Left lobe of liver (tissue), 2 donors: ENCODE data around the gene ESR1. TPM values are rescaled to one million over a fixed set of nuclear protein-coding genes. Genes with fewer than 3 reads are reported as not detected.
A peak's percentile ranks its signal among the peaks of the same experiment; 100 is the strongest.
"Not testable (repeated sequence)": the region's sequence is repeated elsewhere in the genome, so short reads cannot be mapped to it uniquely, and the experiment has no call there.

Experiments used
- ATAC-seq: fragments of 200-7000 bp; cut with Tn5 transposase; one replicate; pipeline ENCODE4 v1.9.1; 2020; ENCODE audit warnings: mild to moderate bottlenecking, moderate library complexity
- DNase-seq: peaks from one replicate; pipeline ENCODE4 v3.0.0-alpha.2; 2020; ENCODE audit warnings: low spot score
- total RNA-seq: library from RNA; stranded (reverse); gene quantifications from one replicate; pipeline ENCODE4 v1.2.1, GENCODE V29; 2021
- donor health status: DM: no; HTN: no; CAD: no; lungs with moderate emphysema.
- donor health status: DM: no; HTN: yes; CAD: no.

ESR1 gene
- total RNA-seq, 1 donor from 2014 or later: 13.8 TPM

GRCh38 chr6:152122434-152122833 is 315.0 kb downstream of the ESR1 start:
- DNase-seq (no peak), ATAC-seq (no peak)

DNA sequence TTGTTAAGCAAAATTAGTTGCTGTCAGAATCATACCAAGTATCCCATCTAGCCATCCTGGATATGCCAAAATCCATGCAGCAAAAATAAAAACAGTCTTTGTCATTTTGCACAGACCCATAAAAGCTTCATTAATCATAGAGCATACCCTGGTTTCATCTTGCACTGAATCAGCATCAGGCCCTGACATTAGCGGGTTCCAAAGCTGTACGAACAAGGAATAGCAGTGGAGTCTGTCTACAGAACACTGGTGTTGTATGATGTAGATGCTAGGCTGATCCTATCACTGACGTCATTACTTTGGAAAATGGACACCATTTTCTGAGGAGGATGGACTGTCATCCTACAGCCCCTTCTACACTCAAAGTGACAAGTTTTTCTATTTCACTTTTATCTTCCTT is 315.6 kb downstream of the ESR1 start:
- DNase-seq (no peak), ATAC-seq (no peak)

DNA sequence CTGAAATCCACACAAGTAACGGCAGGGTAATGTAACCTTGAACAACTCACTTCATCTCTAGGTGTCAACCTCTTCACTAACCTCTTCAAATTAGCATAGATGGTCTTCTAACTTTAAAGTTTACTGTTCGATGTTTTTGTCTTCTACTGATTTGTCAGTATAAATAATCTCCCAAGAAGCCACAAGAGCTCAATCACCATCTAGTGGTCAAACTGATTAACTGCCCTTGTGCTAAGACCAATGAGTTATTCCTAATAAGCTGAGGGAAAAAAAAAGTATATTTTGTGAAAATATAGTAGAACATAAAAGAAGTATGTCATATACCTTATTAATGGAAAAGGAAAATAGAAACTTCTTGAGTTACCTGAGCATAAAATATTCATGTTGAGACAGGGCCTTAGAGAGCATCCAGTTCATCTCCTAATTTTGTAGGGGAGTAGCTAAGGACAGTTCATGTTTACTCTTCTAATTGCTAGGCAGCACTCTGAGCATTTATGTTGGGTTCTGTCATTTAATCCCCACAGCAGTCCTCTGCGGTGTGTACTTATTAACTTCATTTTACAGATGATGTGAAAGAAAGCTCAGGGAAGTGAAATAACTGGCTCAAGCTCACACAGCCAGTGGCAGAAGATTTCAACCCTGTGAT is 317.1 kb downstream of the ESR1 start:
- peak; percentile 79 for ATAC-seq
- DNase-seq: no peak

GRCh38 chr6:152127432-152128165 is 320.1 kb downstream of the ESR1 start:
- DNase-seq (no peak), ATAC-seq (no peak)

DNA sequence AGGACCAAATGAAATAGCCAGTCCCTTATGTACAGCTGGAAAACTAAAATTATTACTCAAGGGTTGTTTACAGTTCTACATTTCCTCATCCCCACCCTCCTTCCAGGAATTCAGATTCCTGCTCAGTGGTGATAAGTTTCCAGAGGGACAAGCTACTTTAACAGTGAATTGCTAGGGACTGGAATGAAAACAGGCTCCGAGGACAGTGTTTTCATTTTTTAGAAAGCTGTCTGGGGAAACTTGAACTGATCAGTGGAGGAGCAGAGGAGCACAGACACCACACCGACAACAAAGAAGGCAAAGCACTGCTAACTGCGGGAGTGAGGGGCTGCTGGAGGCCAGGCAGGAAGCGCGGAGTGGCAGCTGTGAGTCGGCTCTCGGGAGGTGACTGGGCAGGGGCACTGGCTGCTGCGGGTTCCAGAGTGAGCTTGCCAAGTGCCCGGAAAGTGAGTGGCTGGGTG is 322.2 kb downstream of the ESR1 start:
- no peak for DNase-seq
- ATAC-seq: peak; percentile 44

GRCh38 chr6:152130441-152130840 is 323.0 kb downstream of the ESR1 start:
- ATAC-seq: no peak
- DNase-seq: no peak

DNA sequence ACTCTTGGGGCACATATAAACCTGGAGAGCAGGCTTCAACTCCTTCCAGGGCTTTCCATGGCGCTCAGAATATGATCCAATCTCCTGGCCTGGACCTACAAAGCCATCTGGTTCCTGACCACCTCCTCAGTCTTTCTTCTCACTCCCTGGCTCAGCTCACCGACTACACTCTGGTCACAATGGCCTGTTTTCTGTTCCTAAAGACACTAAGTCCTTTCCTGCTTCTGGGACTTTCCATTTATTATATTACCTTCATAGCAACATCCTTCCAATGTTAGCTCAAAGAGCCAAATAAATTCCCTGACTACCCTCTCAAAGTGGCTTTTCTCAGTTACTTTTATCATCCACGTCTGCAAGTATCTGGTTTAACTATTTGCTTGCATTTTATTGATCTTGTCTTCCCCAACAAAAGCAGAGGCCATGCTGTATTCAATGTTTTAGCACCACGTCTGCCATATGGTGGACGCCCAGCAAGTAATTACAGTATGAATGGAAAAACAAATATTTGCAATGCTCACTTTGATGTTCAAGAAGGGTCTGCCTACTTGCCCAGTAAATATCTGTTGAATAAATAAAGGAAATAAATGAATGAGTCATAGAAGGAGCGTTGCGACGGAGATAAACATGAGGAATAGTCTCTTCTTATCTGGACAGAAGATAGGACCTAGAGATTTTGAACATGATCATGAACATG is 328.4 kb downstream of the ESR1 start:
- ATAC-seq (no peak), DNase-seq (no peak)

DNA sequence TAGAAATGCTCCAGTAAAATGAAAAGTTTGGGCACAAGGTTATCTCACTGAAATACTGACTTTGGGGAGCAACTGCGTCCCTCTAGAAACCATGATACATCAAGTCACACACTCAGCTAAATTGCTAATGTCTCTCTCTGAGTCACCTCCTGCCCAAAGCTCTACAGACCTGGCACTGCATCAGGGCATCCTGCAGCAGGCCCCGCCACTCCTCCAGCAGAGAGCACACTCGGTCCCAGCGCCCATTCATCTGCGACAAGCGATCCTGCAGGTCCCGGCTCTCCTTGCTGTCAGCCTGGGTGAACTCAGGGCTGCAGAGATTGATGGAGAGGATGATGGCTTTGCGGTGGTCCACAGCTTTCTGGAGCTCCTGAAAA is 329.0 kb downstream of the ESR1 start:
- no peak for DNase-seq
- ATAC-seq: no peak

GRCh38 chr6:152138344-152138743 is 330.9 kb downstream of the ESR1 start:
- ATAC-seq: not testable (repeated sequence)

DNA sequence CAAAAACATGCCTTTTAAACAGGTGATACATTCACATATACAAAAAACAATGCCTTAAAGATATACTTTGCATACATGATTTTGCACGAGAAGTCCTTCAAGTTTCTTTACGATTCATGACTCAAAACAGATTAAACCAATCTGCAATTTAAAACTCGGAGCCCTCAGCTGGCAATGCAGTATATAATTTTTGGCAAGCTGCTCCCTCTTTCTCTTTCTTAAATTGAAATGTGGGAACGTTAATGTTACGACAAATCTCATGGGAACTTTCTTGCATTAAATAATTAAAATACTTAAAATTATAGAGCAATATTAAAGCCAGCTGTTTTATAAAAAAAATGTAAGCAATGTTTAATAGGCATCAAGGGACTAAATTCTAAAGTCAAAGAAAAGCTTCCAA is 334.6 kb downstream of the ESR1 start:
- DNase-seq: no peak
- no peak for ATAC-seq

More at GRCh38 chr6:152138344-152138743, 330.9 kb downstream of the ESR1 start:
- not testable (repeated sequence) for DNase-seq

DNA sequence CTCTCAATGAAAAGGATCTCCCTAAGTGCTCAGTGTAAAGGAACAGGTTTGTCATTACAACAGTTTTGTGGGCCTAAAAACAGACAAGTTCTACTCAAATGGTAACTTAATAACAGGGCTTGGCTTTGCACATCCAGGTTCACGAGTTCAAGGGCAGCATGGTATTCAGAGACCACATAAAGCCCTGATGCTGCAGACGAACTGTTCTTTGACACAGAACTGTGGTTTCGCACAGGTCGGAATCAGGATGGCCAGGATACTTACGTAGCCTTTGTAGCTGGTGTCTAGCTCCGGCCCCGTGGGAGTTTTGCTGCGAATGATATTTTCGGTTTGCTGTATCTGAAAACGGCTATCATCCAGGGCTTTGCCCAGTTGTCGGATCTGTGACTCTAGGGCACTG is 335.9 kb downstream of the ESR1 start:
- ATAC-seq (no peak), DNase-seq (no peak)

DNA sequence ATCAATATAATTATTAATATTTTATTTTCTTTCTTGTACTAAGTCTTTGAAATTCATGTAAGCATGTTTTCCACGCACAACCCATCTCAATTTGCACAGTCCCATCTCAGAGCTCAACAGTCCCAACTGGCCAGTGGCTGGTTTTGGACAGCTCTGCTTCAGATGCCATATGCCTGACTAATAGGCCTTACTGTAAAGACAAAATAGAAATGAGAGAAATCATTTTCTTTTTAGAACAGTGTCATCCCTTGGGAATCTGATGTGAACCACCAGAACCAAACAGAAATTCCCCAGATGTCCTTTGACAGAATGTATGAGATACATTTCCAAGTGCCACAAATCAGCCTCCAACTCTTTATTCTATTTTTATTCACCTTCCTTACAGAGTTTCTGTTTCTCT is 338.9 kb downstream of the ESR1 start:
- ATAC-seq (no peak), DNase-seq (no peak)

GRCh38 chr6:152147269-152147668 is 339.8 kb downstream of the ESR1 start:
- ATAC-seq (no peak), DNase-seq (no peak)

- no peak for DNase-seq
Measured at GRCh38 chr6:152148412-152148811, 340.9 kb downstream of the ESR1 start.

DNA sequence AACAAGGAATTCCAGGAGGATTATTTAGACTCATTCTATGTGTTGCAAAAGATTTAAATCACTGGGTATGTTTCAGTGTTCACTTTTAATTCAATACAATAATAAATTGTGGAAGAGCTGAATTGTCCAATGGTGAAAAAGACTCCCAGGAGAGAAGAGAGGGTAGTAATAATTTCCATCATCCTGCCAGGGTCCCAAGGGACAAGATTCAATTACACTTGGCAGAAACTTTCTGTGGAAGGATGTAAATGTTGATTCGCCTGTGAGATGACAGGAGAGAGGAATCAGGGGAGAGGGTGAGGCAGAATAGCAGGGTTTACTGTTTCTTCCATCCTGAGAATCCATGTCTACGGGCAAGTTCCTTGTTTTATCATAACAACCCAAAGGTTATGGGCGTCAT is 342.7 kb downstream of the ESR1 start:
- ATAC-seq (no peak), DNase-seq (no peak)

More at GRCh38 chr6:152148412-152148811, 340.9 kb downstream of the ESR1 start:
- ATAC-seq: no peak

GRCh38 chr6:152151920-152152319 is 344.4 kb downstream of the ESR1 start:
- no peak for ATAC-seq
- DNase-seq: no peak

- ATAC-seq: no peak
- no peak for DNase-seq
Measured at GRCh38 chr6:152154559-152155356, 347.3 kb downstream of the ESR1 start.

DNA sequence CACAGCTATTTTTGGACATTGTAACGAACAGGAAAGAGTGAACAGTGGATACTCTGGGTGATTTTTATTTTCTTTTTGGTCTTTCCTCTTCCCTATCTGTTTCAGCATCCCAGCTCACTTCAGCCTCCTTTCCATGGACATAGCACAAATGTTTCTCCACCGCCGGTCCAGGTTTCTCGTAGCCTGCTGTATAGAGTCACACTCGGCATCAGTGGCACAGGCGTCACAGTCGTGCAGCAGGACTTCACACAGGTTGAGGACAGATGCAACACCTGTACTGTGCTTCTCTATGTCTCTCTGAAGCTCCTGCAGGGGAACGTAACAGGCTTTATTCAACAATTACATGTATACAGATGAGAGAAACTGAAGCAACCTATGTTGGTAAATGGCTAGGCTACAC is 348.3 kb downstream of the ESR1 start:
- DNase-seq: no peak
- ATAC-seq: no peak

- ATAC-seq (no peak), DNase-seq (no peak)
Measured at GRCh38 chr6:152160346-152160745, 352.9 kb downstream of the ESR1 start.

- ATAC-seq (no peak), DNase-seq (no peak)
Measured at GRCh38 chr6:152161501-152161900, 354.0 kb downstream of the ESR1 start.

DNA sequence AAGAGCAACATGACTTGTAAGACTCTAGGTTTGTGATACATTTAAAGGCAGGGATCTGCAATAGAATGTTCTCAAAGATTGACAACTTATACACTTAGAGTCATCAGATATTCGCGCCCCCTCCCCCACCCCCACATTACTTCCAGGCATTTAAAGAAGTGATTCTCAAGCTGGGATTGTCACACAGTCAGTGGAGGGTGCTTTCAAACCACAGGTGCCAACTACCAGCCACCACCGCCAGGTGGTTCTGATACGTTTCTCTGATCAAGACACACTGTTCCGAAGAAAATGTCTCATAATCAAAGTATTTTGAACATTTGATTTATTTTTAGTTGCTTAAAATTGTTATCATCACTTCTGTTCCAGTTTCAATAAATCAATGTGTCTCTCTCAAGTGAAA is 357.5 kb downstream of the ESR1 start:
- ATAC-seq (no peak), DNase-seq (no peak)
